Vagina (tissue), 2 donors: ENCODE data around the gene PSMB1.

Source experiments
- CTCF ChIP-seq, 3 experiments: fragments of 450-650 bp in 2 of 3; fragments of 200-600 bp in 1 of 3; sonication (generic) in 1 of 3; IDR thresholded peaks; one replicate each; pipeline ENCODE4 v1.5.1; 2017 to 2019; ENCODE audit warnings: antibody characterized with exemption in 3 of 3, mild to moderate bottlenecking in 2 of 3, moderate library complexity in 2 of 3
- POLR2A ChIP-seq, 2 donors: fragments of 450-650 bp; IDR thresholded peaks; one replicate each; pipeline ENCODE4 v1.6.1; 2017; ENCODE audit warnings: antibody characterized with exemption in 2 of 2, mild to moderate bottlenecking in 2 of 2, moderate library complexity in 2 of 2
- POLR2AphosphoS5 ChIP-seq, 2 donors: sonication (generic); formaldehyde crosslinking; IDR thresholded peaks; one replicate each; pipeline ENCODE4 v1.9.0; 2017; ENCODE audit warnings: antibody characterized with exemption in 2 of 2, mild to moderate bottlenecking in 2 of 2, low read depth in 1 of 2; ENCODE audit not compliant: insufficient read depth in 1 of 2

- no peak for TF ChIP-seq CTCF (IDR thresholded peaks at IDR 0.05)
- no peak for TF ChIP-seq POLR2A (IDR thresholded peaks at IDR 0.05)
- TF ChIP-seq POLR2AphosphoS5 (IDR thresholded peaks at IDR 0.05; ENCODE audit: insufficient read depth in 1 of 2, low read depth in 1 of 2), result no peak
Measured at GRCh38 chr6:170500955-170501590, 52.0 kb downstream of the PSMB1 start.
